GM12878 (cell line): Measurements from ENCODE around the gene GPR34. TPM values are rescaled to one million over a fixed set of nuclear protein-coding genes. Genes with fewer than 3 reads are reported as not detected.

Experiments used
- ATAC-seq: fragments of 200-7000 bp; cut with Tn5 transposase; 3 replicates; pipeline ENCODE4 v1.9.1; 2020; ENCODE audit warnings: mild to moderate bottlenecking, moderate library complexity
- BruUV-seq: library from RNA; stranded (reverse); fragments of 400-500 nt; replicated peaks from 2 replicates; lab custom pipeline; 2021; lab: Mats Ljungman, UMichigan
- CTCF ChIA-PET: fragments of 300-600 bp; sonication (Branson Sonifier 250); formaldehyde crosslinking; extraction: SDS; loops from one replicate; lab custom pipeline; 2021; ENCODE audit warnings: inconsistent platforms; lab: Yijun Ruan, JAX
- POLR2A ChIA-PET: fragments of 350-600 bp; formaldehyde crosslinking; extraction: SDS; loops from one replicate; lab custom pipeline; 2021; ENCODE audit warnings: inconsistent platforms; lab: Charles Lee
- RAD21 ChIA-PET: fragments of 300-600 bp; sonication (Branson Sonifier 250); formaldehyde crosslinking; loops from one replicate; lab custom pipeline; 2023; ENCODE audit warnings: antibody characterized with exemption; ENCODE audit not compliant: unreplicated experiment; lab: Charles Lee
- SMC1A ChIA-PET: fragments of 300-600 bp; sonication (Branson Sonifier 250); formaldehyde crosslinking; loops from one replicate; lab custom pipeline; 2023; ENCODE audit not compliant: unreplicated experiment, uncharacterized antibody; lab: Charles Lee
- DNase-seq: peaks from one replicate; pipeline ENCODE4 v3.0.0-alpha.2; 2011; ENCODE audit warnings: low read depth, low spot score
- FAIRE-seq: peaks from 3 replicates; lab custom pipeline; 2011; peaks lifted over from hg19 to GRCh38; lab: Jason Lieb, UNC
- H2AFZ ChIP-seq: 2 replicates; pipeline ENCODE4 v1.6.0; 2011; ENCODE audit warnings: low read depth, low read length, control low read depth; ENCODE audit not compliant: control insufficient read depth
- H3K27ac ChIP-seq: 2 replicates; pipeline ENCODE4 v1.5.1; 2011; ENCODE audit warnings: control low read depth; ENCODE audit not compliant: control insufficient read depth, insufficient read depth
- H3K27me3 ChIP-seq, 2 experiments: replicated peaks in 1 of 2; 2 replicates each; pipeline versions ENCODE4 v1.6.0 to v1.6.1; 2011; ENCODE audit warnings: low read length in 1 of 2; ENCODE audit not compliant: control insufficient read depth in 2 of 2, insufficient read depth in 2 of 2
- H3K36me3 ChIP-seq, 2 experiments: 2 replicates each; pipeline ENCODE4 v1.5.1; 2011; ENCODE audit warnings: low read length in 1 of 2; ENCODE audit not compliant: control insufficient read depth in 2 of 2, insufficient read depth in 2 of 2
- H3K4me1 ChIP-seq: 2 replicates; pipeline ENCODE4 v1.6.1; 2011; ENCODE audit warnings: mild to moderate bottlenecking, low read length, moderate library complexity, mixed read lengths; ENCODE audit not compliant: control insufficient read depth, insufficient read depth
- H3K4me2 ChIP-seq: 2 replicates; pipeline ENCODE4 v1.6.0; 2011; ENCODE audit warnings: control low read depth; ENCODE audit not compliant: control insufficient read depth, insufficient read depth
- H3K4me3 ChIP-seq: fragments of 200-600 bp; sonication (generic); 2 replicates; pipeline ENCODE4 v1.5.1; 2016
- H3K79me2 ChIP-seq: 2 replicates; pipeline ENCODE4 v1.6.0; 2011; ENCODE audit warnings: low read length; ENCODE audit not compliant: control insufficient read depth, insufficient read depth
- H3K9ac ChIP-seq: 2 replicates; pipeline ENCODE4 v1.8.0; 2011; ENCODE audit warnings: low read length, control low read depth, mixed read lengths; ENCODE audit not compliant: control insufficient read depth, insufficient read depth
- H3K9me3 ChIP-seq: replicated peaks from 3 replicates; pipeline ENCODE4 v1.5.1; 2011; ENCODE audit warnings: mild to moderate bottlenecking, low read length; ENCODE audit not compliant: control insufficient read depth, insufficient read depth
- H4K20me1 ChIP-seq: 2 replicates; pipeline ENCODE4 v1.6.0; 2011; ENCODE audit not compliant: control insufficient read depth, insufficient read depth
- CTCF ChIP-seq, 3 experiments: IDR thresholded peaks in 2 of 3; conservative IDR thresholded peaks in 1 of 3; 2 replicates each; pipeline ENCODE4 v1.5.1; 2011; ENCODE audit warnings: low read depth in 3 of 3, low read length in 3 of 3, mild to moderate bottlenecking in 3 of 3, control low read depth in 2 of 3, moderate library complexity in 2 of 3, inconsistent platforms in 1 of 3, mixed read lengths in 1 of 3; ENCODE audit not compliant: control insufficient read depth in 2 of 3, insufficient read depth in 1 of 3; ENCODE audit errors: extremely low read depth in 1 of 3
- DPF2 ChIP-seq: fragments of 450-650 bp; IDR thresholded peaks from 2 replicates; pipeline ENCODE4 v1.6.1; 2017; ENCODE audit warnings: mild to moderate bottlenecking
- GATAD2B ChIP-seq: fragments of 450-650 bp; conservative IDR thresholded peaks from 2 replicates; pipeline ENCODE4 v1.6.1; 2017; ENCODE audit warnings: low read depth, mild to moderate bottlenecking, moderate library complexity
- HDGF ChIP-seq: fragments of 450-650 bp; IDR thresholded peaks from 2 replicates; pipeline ENCODE4 v1.6.1; 2016; ENCODE audit warnings: antibody characterized with exemption
- MTA2 ChIP-seq: fragments of 450-650 bp; IDR thresholded peaks from 2 replicates; pipeline ENCODE4 v1.6.1; 2016; ENCODE audit warnings: low read depth, mild to moderate bottlenecking, moderate library complexity
- NFIC ChIP-seq: IDR thresholded peaks from 2 replicates; pipeline ENCODE4 v1.6.1; 2012; ENCODE audit warnings: low read depth, mild to moderate bottlenecking, inconsistent platforms, low read length, moderate library complexity
- NFYA ChIP-seq: IDR thresholded peaks from 2 replicates; pipeline ENCODE4 v1.6.1; 2011; ENCODE audit warnings: low read depth, mild to moderate bottlenecking, low read length, improper control_type of control experiment, borderline replicate concordance
- POLR2AphosphoS2 ChIP-seq: IDR thresholded peaks from 2 replicates; pipeline ENCODE4 v1.6.1; 2011; ENCODE audit warnings: low read depth, mild to moderate bottlenecking, low read length, improper control_type of control experiment, moderate library complexity
- POU2F2 ChIP-seq: IDR thresholded peaks from 3 replicates; pipeline ENCODE4 v1.6.1; 2011; ENCODE audit warnings: low read depth, mild to moderate bottlenecking, low read length, borderline replicate concordance
- RAD21 ChIP-seq: IDR thresholded peaks from 2 replicates; pipeline ENCODE4 v1.6.1; 2011; ENCODE audit warnings: mild to moderate bottlenecking, low read depth, low read length, moderate library complexity; ENCODE audit not compliant: insufficient read depth
- SPI1 ChIP-seq: IDR thresholded peaks from 2 replicates; pipeline ENCODE4 v1.6.1; 2011; ENCODE audit warnings: low read depth, mild to moderate bottlenecking, low read length, moderate library complexity, borderline replicate concordance; ENCODE audit not compliant: insufficient read depth
- STAT1 ChIP-seq: fragments of 450-650 bp; conservative IDR thresholded peaks from 2 replicates; pipeline ENCODE4 v1.6.1; 2014; ENCODE audit warnings: antibody characterized with exemption, mild to moderate bottlenecking
- ZNF24 ChIP-seq: fragments of 450-650 bp; IDR thresholded peaks from 2 replicates; pipeline ENCODE4 v1.6.1; 2017; ENCODE audit warnings: antibody characterized with exemption, mild to moderate bottlenecking
- WGBS: methylation state at CpG from one replicate; pipeline ENCODE4 v1.1.6; 2016; ENCODE audit warnings: low lambda C conversion rate; ENCODE audit not compliant: insufficient replicate concordance, insufficient coverage; ENCODE audit errors: missing lambda C conversion rate; 5-methylcytosine and 5-hydroxymethylcytosine counted together
- in situ Hi-C: fragments of 300-500 bp; cut with MboI; formaldehyde crosslinking; loops from 9 replicates; pipeline ENCODE4 v1.14.3; 2018; ENCODE audit warnings: mixed read lengths
- intact Hi-C: fragments of 100-400 bp; cut with micrococcal nuclease; formaldehyde crosslinking; loops from one replicate; pipeline ENCODE4 v1.14.2; 2022; ENCODE audit not compliant: unreplicated experiment
- polyA plus RNA-seq, 11 experiments: library from polyadenylated mRNA; depleted of rRNA in 4 of 11; unstranded in 6 of 11; stranded (reverse) in 5 of 11; fragments of >200 nt; fragmentation: Nextera tagmentation in 4 of 11; fragmentation: Illumina TruSeq in 1 of 11; extraction: Ambion mirVana in 4 of 11; extraction: Trizol in 1 of 11; gene quantifications; 1 replicate in 1 of 11; 2 replicates in 10 of 11; pipeline versions ENCODE4 v1.2.1 to v1.2.3, GENCODE V29; 2011 to 2016; ENCODE audit warnings: inconsistent platforms in 2 of 11, missing spikeins in 2 of 11, low read depth in 1 of 11
- total RNA-seq, 4 experiments: library from RNA; depleted of rRNA in 3 of 4; stranded (reverse); fragments of >200 nt in 3 of 4; fragmentation: Illumina TruSeq in 1 of 4; extraction: Trizol in 1 of 4; gene quantifications; 2 replicates each; pipeline versions ENCODE4 v1.2.1 to v1.2.3, GENCODE V29; 2013 to 2021

GPR34 gene
- total and polyA plus RNA-seq, 10 of the 15 experiments (the other 5 are each of a cell fraction or from before 2014, with no cell fraction given), result 0.12 to 0.84 (median 0.28) TPM; not detected in 1

DNA sequence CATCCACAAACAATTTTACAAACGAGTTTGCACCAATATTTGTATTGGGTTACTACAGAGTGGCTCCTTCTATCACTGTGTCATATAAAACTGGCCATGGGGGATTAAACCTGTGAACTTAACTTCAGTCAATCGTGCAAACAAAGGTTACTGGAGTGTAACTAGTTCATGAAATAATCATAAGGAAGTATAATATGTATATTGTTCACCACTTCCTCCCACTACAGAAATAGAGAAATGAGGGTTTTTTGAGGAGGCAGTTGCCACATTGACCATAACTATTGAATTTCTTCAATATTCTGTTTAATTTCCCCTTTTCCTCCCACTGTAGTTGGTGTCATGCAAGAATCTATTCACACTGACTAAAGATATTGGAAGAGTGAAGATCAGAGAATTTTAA lies 35.1 kb downstream of the GPR34 start, which contains the start of gene GPR82 (continued):
- no peak for TF ChIP-seq CTCF (IDR thresholded peaks at IDR 0.05 in 2 of 3, conservative IDR thresholded peaks at IDR 0.05 in 1 of 3; ENCODE audit: control insufficient read depth in 2 of 3, extremely low read depth in 1 of 3, insufficient read depth in 1 of 3, low read depth in 3 of 3, low read length in 3 of 3)
- peak; percentile 39 for TF ChIP-seq SPI1
- no peak for TF ChIP-seq NFYA
- no peak for TF ChIP-seq GATAD2B
- TF ChIP-seq POLR2AphosphoS2, result no peak
- TF ChIP-seq STAT1, result no peak
- TF ChIP-seq MTA2, result peak; percentile 36; the same call in 1 of the 2 replicates
- TF ChIP-seq, all 136 proteins: peak for 4

DNA sequence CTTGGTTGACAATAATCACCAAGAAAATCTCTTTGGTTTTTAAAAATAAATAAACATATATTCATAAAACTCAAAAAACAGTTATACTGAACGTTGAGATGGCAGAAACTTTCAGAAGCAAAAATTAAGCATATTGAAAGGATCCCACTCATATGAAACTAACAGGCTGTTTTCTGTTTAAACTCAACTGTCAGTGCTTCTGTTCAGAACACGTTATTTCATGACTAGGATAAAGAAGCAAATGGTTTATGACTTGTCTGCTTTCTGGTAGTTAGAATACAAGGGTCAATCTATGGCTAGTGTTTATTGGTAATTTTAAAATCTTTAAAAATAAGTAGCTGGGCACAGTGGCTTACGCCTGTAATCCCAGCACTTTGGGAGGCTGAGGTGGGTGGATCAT lies 39.4 kb downstream of the GPR34 start:
- Histone ChIP-seq H2AFZ (no peak overlapping the region), H3K79me2 (no peaks in the 10 kb centered on the region), H3K36me3 (no peaks in the 10 kb centered on the region), H3K9ac (no peak overlapping the region), H3K4me1 (peaks cover 5% of the 10 kb centered on the region), H3K27ac (no peak overlapping the region), H3K4me3 (no peak overlapping the region), H3K4me2 (no peak overlapping the region; the same call in 1 of the 2 replicates), H4K20me1 (no peaks in the 10 kb centered on the region), H3K27me3 (no peaks in the 10 kb centered on the region), H3K9me3 (no peaks in the 10 kb centered on the region)
- 2% methylated on average over 3 of the region's 3 CpGs for WGBS
- ChIA-PET RAD21 (interaction anchor here (1.0 kb wide), 1 partner anchor 8 kb away, joined by 3 read pairs; no protein-coding TSS in a partner anchor), CTCF (no interaction called here), SMC1A (interaction anchor here (1.1 kb wide), 1 partner anchor 21 kb away, joined by 3 read pairs; no protein-coding TSS in a partner anchor), POLR2A (no interaction called here)
- ATAC-seq, result peak; percentile 58
- BruUV-seq, result no TSS peak
- no peak for DNase-seq
- intact Hi-C loops, result no loop called here
- TF ChIP-seq ZNF24, result no peak
- TF ChIP-seq STAT1, result no peak
- no peak for TF ChIP-seq HDGF
- TF ChIP-seq RAD21, result no peak
- TF ChIP-seq NFIC, result peak; percentile 16; the same call in 1 of the 2 replicates
- no peak for TF ChIP-seq POU2F2
- no peak for TF ChIP-seq DPF2
- no peak for FAIRE-seq
- in situ Hi-C loops, result no loop called here
